Mononuclear cell (primary cell): ENCODE results near the gene RTP5. TPM values are rescaled to one million over a fixed set of nuclear protein-coding genes. Genes with fewer than 3 reads are reported as not detected.

ENCODE experiments used
- H3K27me3 ChIP-seq: 2 replicates; pipeline ENCODE4 v1.6.0; 2011; ENCODE audit warnings: low read length, control low read depth; ENCODE audit not compliant: insufficient read depth
- H3K4me1 ChIP-seq: 2 replicates; pipeline ENCODE4 v1.5.1; 2011; ENCODE audit warnings: mild to moderate bottlenecking, low read length, control low read depth; ENCODE audit not compliant: insufficient read depth
- H3K4me3 ChIP-seq: 2 replicates; pipeline ENCODE4 v1.5.1; 2011; ENCODE audit warnings: mild to moderate bottlenecking, low read length, moderate library complexity
- H3K9me3 ChIP-seq: 2 replicates; pipeline ENCODE4 v1.5.1; 2011; ENCODE audit warnings: low read depth, mild to moderate bottlenecking, control low read depth, low read length
- total RNA-seq: library from RNA; depleted of rRNA; stranded (reverse); fragments of >200 nt; gene quantifications from one replicate; pipeline ENCODE4 v1.2.3, GENCODE V29; 2012

Gene RTP5
- total RNA-seq, 1 donor, result 0.21 TPM

DNA sequence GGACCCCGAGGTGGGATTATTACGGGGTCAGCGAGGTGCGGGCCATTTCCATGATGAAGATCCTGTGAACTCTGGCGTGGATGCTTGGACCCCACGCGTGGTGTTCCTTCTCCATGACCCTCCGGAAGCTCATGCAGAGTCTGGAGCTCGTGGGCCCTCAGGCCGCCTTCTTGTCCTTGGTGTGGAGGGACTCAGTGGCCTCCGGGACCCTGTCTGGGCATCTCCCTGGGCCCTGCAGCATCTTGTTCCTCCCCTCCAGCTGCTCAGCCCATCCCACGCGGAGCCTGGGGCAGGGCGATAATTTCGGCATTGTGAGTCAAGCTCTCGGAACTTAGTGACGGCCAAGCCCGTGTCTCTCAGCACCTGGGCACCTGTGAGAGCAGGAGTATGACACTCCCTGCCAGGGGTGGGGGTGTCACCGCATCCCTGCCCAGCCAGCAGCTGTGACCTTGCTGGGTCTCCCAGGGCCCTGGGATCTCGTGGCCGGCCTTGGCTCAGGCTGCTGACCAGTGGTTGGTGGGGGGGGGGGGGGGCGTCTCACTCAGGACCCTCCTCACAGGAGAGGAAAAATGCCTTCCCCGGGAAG is 24.6 kb downstream of the RTP5 start:
- no peaks in the 10 kb centered on the region for H3K4me1 ChIP-seq
- no peak overlapping the region for H3K4me3 ChIP-seq
- H3K9me3 ChIP-seq, result no peaks in the 10 kb centered on the region
- H3K27me3 ChIP-seq, result no peaks in the 10 kb centered on the region

- H3K4me3 ChIP-seq, result no peak overlapping the region
- H3K9me3 ChIP-seq, result no peaks in the 10 kb centered on the region
- no peaks in the 10 kb centered on the region for H3K4me1 ChIP-seq
- no peaks in the 10 kb centered on the region for H3K27me3 ChIP-seq
These were observed 25.3 kb downstream of the RTP5 start for GRCh38 chr2:241894681-241895426.

GRCh38 chr2:241895427-241895711 is 25.8 kb downstream of the RTP5 start:
- Histone ChIP-seq H3K9me3 (no peaks in the 10 kb centered on the region), H3K4me1 (no peaks in the 10 kb centered on the region), H3K4me3 (no peak overlapping the region), H3K27me3 (no peaks in the 10 kb centered on the region)

GRCh38 chr2:241895712-241896641 is 26.4 kb downstream of the RTP5 start:
- no peaks in the 10 kb centered on the region for H3K4me1 ChIP-seq
- no peak overlapping the region for H3K4me3 ChIP-seq
- no peaks in the 10 kb centered on the region for H3K9me3 ChIP-seq
- no peaks in the 10 kb centered on the region for H3K27me3 ChIP-seq

GRCh38 chr2:241896746-241897201 is 27.2 kb downstream of the RTP5 start:
- no peaks in the 10 kb centered on the region for H3K4me1 ChIP-seq

DNA sequence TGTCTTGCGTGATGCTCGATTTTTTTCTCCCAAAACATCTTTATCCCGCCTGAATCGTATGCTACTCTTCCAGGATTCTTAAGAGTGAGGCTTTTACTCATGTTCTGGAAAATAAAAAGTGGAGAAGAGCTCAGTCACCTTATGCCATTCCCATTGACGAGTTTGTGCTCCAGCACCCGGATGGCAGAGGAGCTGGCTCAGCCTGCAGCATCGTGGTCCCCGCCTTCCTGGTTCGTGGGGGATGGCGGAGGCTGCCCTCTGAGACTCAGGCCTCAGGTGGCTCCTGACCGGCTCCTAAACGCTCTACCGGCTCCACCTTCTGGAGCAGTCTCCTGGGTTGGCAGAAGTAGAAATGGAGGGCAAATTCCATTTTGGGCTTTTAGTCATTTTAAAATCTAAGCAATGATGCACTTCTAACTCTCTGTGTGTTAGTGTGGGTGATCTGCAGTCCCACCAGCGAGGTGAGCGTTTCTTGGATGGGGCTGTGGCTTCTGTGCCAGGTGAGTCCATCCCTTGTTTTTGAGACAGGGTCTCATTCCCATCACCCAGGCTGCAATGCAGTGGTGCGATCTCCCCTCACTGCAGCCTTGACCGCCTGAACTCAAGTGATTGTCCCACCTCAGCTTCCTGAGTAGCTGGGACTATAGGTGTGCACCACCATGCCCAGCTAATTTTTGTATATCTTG is 27.8 kb downstream of the RTP5 start:
- no peaks in the 10 kb centered on the region for H3K27me3 ChIP-seq
- H3K9me3 ChIP-seq, result no peaks in the 10 kb centered on the region
- H3K4me1 ChIP-seq, result no peaks in the 10 kb centered on the region
- H3K4me3 ChIP-seq, result no peak overlapping the region

More at GRCh38 chr2:241896746-241897201, 27.2 kb downstream of the RTP5 start:
- Histone ChIP-seq H3K27me3 (no peaks in the 10 kb centered on the region), H3K4me3 (no peak overlapping the region), H3K9me3 (no peaks in the 10 kb centered on the region)

- Histone ChIP-seq H3K9me3 (no peaks in the 10 kb centered on the region), H3K27me3 (no peaks in the 10 kb centered on the region), H3K4me1 (no peaks in the 10 kb centered on the region), H3K4me3 (no peak overlapping the region)
These were observed 29.1 kb downstream of the RTP5 start for GRCh38 chr2:241898463-241899270.

DNA sequence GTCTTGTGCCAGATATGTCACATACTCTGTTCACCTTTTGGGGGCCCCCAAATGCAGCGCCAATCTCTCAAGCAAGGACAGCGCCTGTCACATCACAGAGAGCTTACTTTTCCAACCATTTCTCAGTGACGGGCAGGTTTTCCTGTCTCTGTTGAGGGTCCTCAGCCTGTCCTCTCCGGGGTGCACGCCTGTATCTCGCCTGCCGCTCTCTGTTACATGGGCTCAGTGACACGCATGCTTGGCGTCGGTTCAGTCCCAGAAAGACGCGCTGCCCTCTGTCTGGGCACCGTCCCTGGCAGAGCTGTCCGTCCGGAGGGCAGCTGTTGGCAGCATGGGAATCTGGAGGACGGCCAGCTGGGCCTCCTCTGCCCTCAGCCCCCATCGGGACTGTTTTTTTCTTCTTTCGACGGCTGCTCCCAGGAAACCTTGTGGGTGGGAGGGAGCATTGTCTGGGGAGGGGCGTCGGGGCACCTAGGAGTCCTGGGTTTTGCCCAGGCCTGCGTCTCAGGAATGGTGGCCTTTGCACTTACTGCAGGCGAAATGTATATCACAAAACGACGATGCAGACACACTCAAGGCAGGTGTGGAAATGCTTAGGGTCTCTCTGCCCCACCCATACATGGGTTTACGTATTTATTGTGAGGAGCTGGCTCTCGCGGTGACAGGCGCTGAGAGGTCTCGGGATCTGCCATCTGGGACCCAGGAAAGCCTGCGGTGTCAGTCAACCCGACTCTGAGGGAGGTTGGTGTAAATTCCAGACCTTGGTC is 30.9 kb downstream of the RTP5 start:
- H3K9me3 ChIP-seq, result no peaks in the 10 kb centered on the region
- no peaks in the 10 kb centered on the region for H3K4me1 ChIP-seq
- H3K4me3 ChIP-seq, result no peak overlapping the region
- no peaks in the 10 kb centered on the region for H3K27me3 ChIP-seq

DNA sequence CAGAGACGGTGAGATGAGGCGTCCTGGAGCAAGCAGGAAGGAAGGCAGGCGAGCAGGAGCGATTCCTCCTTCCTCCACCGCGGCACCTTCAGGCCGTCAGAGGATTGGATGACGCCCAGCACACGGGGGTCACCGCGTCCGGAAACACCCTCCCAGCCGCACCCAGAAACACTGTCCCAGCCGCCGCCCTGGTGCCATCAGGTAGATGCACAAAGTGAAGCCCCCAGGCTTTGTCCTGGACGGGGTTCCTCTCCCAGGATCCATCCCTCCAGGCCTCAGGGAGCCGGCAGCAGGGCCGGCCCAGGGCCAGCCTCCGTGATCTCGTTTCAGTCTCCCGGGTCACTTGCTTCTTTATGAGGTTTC is 31.5 kb downstream of the RTP5 start:
- Histone ChIP-seq H3K9me3 (no peaks in the 10 kb centered on the region), H3K4me3 (no peak overlapping the region), H3K27me3 (no peaks in the 10 kb centered on the region), H3K4me1 (no peaks in the 10 kb centered on the region)

DNA sequence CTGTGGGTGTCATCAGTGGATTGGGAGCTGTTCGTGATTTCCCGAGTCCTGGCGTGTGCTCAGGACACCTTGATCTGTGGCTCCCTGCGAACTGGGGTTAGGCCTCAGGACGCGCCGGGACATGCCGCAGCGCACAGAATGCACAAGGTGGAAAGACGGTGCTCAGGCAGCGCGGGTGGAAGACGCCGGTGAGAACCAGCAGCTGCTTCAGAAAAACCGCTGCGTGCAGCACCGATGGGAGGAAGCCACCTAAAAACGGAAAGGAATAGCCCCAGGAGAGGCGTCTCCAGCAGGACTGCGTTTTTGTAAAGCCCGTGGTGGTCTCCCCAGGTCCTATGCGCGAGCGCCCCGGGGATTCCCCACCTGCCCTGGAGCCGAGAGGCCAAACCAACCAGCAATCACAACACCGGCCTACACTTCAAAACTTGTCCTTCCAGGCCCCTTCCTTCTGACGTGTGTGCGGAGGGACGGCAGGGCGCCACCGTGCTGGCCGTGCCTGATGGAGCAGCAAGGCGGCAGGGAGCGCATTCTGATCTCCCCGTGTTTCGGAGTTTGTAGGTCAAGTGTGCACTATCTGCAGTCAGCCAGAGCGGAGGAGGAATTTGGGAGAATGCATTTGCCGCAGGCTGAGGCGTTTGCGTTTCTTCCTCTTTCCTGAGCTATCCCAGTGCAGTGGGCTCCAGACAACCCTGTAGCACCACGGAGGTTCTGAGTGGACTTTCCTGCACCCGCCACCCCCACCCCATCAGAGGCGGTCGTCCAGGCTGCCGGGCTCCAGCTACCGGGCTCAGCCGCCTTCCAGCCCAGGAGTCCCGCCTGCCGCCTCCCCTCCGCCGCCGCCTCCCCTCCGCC is 32.2 kb downstream of the RTP5 start:
- no peaks in the 10 kb centered on the region for H3K4me1 ChIP-seq
- H3K27me3 ChIP-seq, result no peaks in the 10 kb centered on the region
- H3K9me3 ChIP-seq, result no peaks in the 10 kb centered on the region
- no peak overlapping the region for H3K4me3 ChIP-seq

GRCh38 chr2:241902357-241902991 is 32.9 kb downstream of the RTP5 start:
- Histone ChIP-seq H3K27me3 (no peaks in the 10 kb centered on the region), H3K9me3 (no peaks in the 10 kb centered on the region), H3K4me3 (no peak overlapping the region), H3K4me1 (no peaks in the 10 kb centered on the region)

GRCh38 chr2:241903121-241904010 is 33.8 kb downstream of the RTP5 start:
- Histone ChIP-seq H3K27me3 (no peaks in the 10 kb centered on the region), H3K4me1 (no peaks in the 10 kb centered on the region), H3K9me3 (no peaks in the 10 kb centered on the region), H3K4me3 (no peak overlapping the region)
